ELR (cell line): Measurements from ENCODE around the gene UPF1.
A peak's percentile ranks its signal among the peaks of the same experiment; 100 is the strongest.
"Not testable (repeated sequence)": the region's sequence is repeated elsewhere in the genome, so short reads cannot be mapped to it uniquely, and the experiment has no call there.

ENCODE experiments used
- DNase-seq: peaks from one replicate; pipeline ENCODE4 v3.0.0-alpha.2; 2015; ENCODE audit warnings: low read depth

UPF1 gene

GRCh38 chr19:18898607-18899408 lies 67.0 kb downstream of the UPF1 start:
- DNase-seq = no peak

- DNase-seq = no peak
These were observed 68.1 kb downstream of the UPF1 start for GRCh38 chr19:18899624-18900560.

- DNase-seq = no peak
These were observed 69.1 kb downstream of the UPF1 start for GRCh38 chr19:18900700-18901481.

GRCh38 chr19:18901491-18901890 lies 69.7 kb downstream of the UPF1 start:
- DNase-seq = no peak

GRCh38 chr19:18902519-18902918 lies 70.8 kb downstream of the UPF1 start:
- DNase-seq = not testable (repeated sequence)

- no peak for DNase-seq
These were observed 71.6 kb downstream of the UPF1 start for GRCh38 chr19:18903156-18904037.

GRCh38 chr19:18904334-18905057 lies 72.7 kb downstream of the UPF1 start:
- no peak for DNase-seq

GRCh38 chr19:18905058-18905456 lies 73.3 kb downstream of the UPF1 start:
- no peak for DNase-seq

GRCh38 chr19:18905513-18906236 lies 73.9 kb downstream of the UPF1 start:
- DNase-seq = no peak

- no peak for DNase-seq
These were observed 75.1 kb downstream of the UPF1 start for GRCh38 chr19:18906605-18907519.

GRCh38 chr19:18908917-18909619 lies 77.3 kb downstream of the UPF1 start:
- DNase-seq = no peak

GRCh38 chr19:18910010-18910409 lies 78.3 kb downstream of the UPF1 start:
- DNase-seq = no peak

- DNase-seq = no peak
These were observed 79.2 kb downstream of the UPF1 start for GRCh38 chr19:18910801-18911436.

GRCh38 chr19:18912933-18913332 lies 81.2 kb downstream of the UPF1 start:
- no peak for DNase-seq

GRCh38 chr19:18913466-18913865 lies 81.7 kb downstream of the UPF1 start:
- DNase-seq = no peak

GRCh38 chr19:18915639-18916038 lies 83.9 kb downstream of the UPF1 start:
- DNase-seq = peak; percentile 67

GRCh38 chr19:18917593-18917992 lies 85.8 kb downstream of the UPF1 start:
- DNase-seq = not testable (repeated sequence)
